IMR-90 (cell line): ENCODE measurements around the gene IQUB.

ENCODE experiments used
- CEBPB ChIP-seq: IDR thresholded peaks from 2 replicates; pipeline ENCODE4 v1.6.1; 2012; ENCODE audit warnings: low read depth, low read length, improper control_type of control experiment
- MAZ ChIP-seq: IDR thresholded peaks from 2 replicates; pipeline ENCODE4 v1.6.1; 2012; ENCODE audit warnings: low read depth, mild to moderate bottlenecking, low read length, improper control_type of control experiment, moderate library complexity, borderline replicate concordance
- MXI1 ChIP-seq: IDR thresholded peaks from 2 replicates; pipeline ENCODE4 v1.6.1; 2012; ENCODE audit warnings: low read depth, mild to moderate bottlenecking, low read length, moderate library complexity, borderline replicate concordance
- TF ChIP-seq, protein P1 (sequence below): conservative IDR thresholded peaks from 2 replicates; pipeline ENCODE4 v1.5.1; 2012; ENCODE audit warnings: mild to moderate bottlenecking, low read depth, low read length, improper control_type of control experiment
- TF ChIP-seq, protein P2 (sequence below): fragments of 150-350 bp; IDR thresholded peaks from 2 replicates; pipeline ENCODE4 v1.6.1; 2016; ENCODE audit warnings: low read depth, mild to moderate bottlenecking, low read length, moderate library complexity, borderline replicate concordance
- TF ChIP-seq, protein P3 (sequence below): fragments of 150-350 bp; IDR thresholded peaks from 2 replicates; pipeline ENCODE4 v1.6.1; 2017; ENCODE audit warnings: mild to moderate bottlenecking, antibody characterized with exemption, low read length, low read depth

DNA sequence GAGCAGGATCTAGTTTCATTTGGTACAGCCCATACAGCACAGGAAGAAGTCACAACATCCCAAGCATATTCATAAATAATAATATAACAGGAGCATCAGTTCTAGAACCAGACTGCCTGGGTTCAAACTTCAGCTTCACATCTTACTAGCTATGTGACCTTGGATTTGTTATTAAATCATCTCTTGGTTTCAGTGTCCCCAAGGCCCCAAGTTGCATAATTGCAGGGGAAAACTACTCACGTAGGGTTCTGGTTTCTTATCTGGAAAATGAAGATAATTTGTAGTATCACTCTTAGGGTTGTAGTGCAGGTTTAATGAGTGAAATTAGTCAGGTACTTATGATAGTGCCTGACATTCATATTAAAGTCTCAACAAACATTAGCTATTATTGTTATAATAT, 5.5 kb upstream of the IQUB start:
- TF ChIP-seq, protein P1, sequence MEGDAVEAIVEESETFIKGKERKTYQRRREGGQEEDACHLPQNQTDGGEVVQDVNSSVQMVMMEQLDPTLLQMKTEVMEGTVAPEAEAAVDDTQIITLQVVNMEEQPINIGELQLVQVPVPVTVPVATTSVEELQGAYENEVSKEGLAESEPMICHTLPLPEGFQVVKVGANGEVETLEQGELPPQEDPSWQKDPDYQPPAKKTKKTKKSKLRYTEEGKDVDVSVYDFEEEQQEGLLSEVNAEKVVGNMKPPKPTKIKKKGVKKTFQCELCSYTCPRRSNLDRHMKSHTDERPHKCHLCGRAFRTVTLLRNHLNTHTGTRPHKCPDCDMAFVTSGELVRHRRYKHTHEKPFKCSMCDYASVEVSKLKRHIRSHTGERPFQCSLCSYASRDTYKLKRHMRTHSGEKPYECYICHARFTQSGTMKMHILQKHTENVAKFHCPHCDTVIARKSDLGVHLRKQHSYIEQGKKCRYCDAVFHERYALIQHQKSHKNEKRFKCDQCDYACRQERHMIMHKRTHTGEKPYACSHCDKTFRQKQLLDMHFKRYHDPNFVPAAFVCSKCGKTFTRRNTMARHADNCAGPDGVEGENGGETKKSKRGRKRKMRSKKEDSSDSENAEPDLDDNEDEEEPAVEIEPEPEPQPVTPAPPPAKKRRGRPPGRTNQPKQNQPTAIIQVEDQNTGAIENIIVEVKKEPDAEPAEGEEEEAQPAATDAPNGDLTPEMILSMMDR: no peak
- TF ChIP-seq MAZ: no peak
- TF ChIP-seq, protein P2, sequence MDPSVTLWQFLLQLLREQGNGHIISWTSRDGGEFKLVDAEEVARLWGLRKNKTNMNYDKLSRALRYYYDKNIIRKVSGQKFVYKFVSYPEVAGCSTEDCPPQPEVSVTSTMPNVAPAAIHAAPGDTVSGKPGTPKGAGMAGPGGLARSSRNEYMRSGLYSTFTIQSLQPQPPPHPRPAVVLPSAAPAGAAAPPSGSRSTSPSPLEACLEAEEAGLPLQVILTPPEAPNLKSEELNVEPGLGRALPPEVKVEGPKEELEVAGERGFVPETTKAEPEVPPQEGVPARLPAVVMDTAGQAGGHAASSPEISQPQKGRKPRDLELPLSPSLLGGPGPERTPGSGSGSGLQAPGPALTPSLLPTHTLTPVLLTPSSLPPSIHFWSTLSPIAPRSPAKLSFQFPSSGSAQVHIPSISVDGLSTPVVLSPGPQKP: no peak
- TF ChIP-seq CEBPB: no peak
- TF ChIP-seq, protein P3, sequence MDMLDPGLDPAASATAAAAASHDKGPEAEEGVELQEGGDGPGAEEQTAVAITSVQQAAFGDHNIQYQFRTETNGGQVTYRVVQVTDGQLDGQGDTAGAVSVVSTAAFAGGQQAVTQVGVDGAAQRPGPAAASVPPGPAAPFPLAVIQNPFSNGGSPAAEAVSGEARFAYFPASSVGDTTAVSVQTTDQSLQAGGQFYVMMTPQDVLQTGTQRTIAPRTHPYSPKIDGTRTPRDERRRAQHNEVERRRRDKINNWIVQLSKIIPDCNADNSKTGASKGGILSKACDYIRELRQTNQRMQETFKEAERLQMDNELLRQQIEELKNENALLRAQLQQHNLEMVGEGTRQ: no peak
- no peak for TF ChIP-seq MXI1
